Measurements from ENCODE around the gene MAPK8.

The MAPK8 gene

GRCh38 chr10:48306870-48307710 lies 613 bp downstream of the MAPK8 start:
- DNase-seq (ENCODE audit: low spot score in 2 of 2) (no peak), ATAC-seq (peak; percentile 61)
- H3K4me3 Mint-ChIP-seq = peak overlapping the region; percentile 78
- H3K9me3 Mint-ChIP-seq = no peaks in the 10 kb centered on the region
- peaks cover 7% of the 10 kb centered on the region for H3K36me3 Mint-ChIP-seq
- peaks cover 27% of the 10 kb centered on the region for H3K4me1 Mint-ChIP-seq
- peak overlapping the region; percentile 82 for H3K27ac Mint-ChIP-seq

- no peak for DNase-seq (ENCODE audit: low spot score in 2 of 2)
- no peaks in the 10 kb centered on the region for H3K9me3 Mint-ChIP-seq
- peaks cover 7% of the 10 kb centered on the region for H3K36me3 Mint-ChIP-seq
- H3K27ac Mint-ChIP-seq = peak overlapping the region; percentile 82
- peaks cover 30% of the 10 kb centered on the region for H3K4me1 Mint-ChIP-seq
- ATAC-seq = no peak
- peak overlapping the region; percentile 78 for H3K4me3 Mint-ChIP-seq
Measured at GRCh38 chr10:48307711-48308018, 1.2 kb downstream of the MAPK8 start.

- peak overlapping the region; percentile 7 for H3K4me3 Mint-ChIP-seq
Measured at GRCh38 chr10:48309711-48310226, 3.3 kb downstream of the MAPK8 start.

GRCh38 chr10:48314107-48314506 lies 7.6 kb downstream of the MAPK8 start:
- no peak overlapping the region for H3K27ac Mint-ChIP-seq
- no peak overlapping the region for H3K4me3 Mint-ChIP-seq
- H3K4me1 Mint-ChIP-seq = peaks cover 32% of the 10 kb centered on the region
- DNase-seq (ENCODE audit: low spot score in 2 of 2) (no peak), ATAC-seq (no peak)
- no peaks in the 10 kb centered on the region for H3K9me3 Mint-ChIP-seq
- H3K36me3 Mint-ChIP-seq = no peaks in the 10 kb centered on the region

More at GRCh38 chr10:48309711-48310226, 3.3 kb downstream of the MAPK8 start:
- Mint-ChIP-seq H3K36me3 (peaks cover 7% of the 10 kb centered on the region), H3K4me1 (peaks cover 36% of the 10 kb centered on the region), H3K9me3 (no peaks in the 10 kb centered on the region), H3K27ac (no peak overlapping the region)
- ATAC-seq = peak; percentile 68
- DNase-seq (ENCODE audit: low spot score in 2 of 2) = peak in 1 of 2 donors; percentile 49

- H3K4me1 Mint-ChIP-seq = peaks cover 22% of the 10 kb centered on the region
- H3K4me3 Mint-ChIP-seq = no peak overlapping the region
- DNase-seq (ENCODE audit: low spot score in 2 of 2) (no peak), ATAC-seq (no peak)
- no peak overlapping the region for H3K27ac Mint-ChIP-seq
- H3K9me3 Mint-ChIP-seq = no peaks in the 10 kb centered on the region
- H3K36me3 Mint-ChIP-seq = no peaks in the 10 kb centered on the region
Measured at GRCh38 chr10:48316236-48316635, 9.8 kb downstream of the MAPK8 start.

- no peak for DNase-seq (ENCODE audit: low spot score in 2 of 2)
- no peak for ATAC-seq
- peaks cover 13% of the 10 kb centered on the region for H3K4me1 Mint-ChIP-seq
- no peak overlapping the region for H3K4me3 Mint-ChIP-seq
- no peak overlapping the region for H3K27ac Mint-ChIP-seq
- H3K9me3 Mint-ChIP-seq = no peaks in the 10 kb centered on the region
- H3K36me3 Mint-ChIP-seq = no peaks in the 10 kb centered on the region
Measured at GRCh38 chr10:48317321-48317990, 11.0 kb downstream of the MAPK8 start.

GRCh38 chr10:48322017-48322416 lies 15.5 kb downstream of the MAPK8 start:
- ATAC-seq = no peak
- Mint-ChIP-seq H3K27ac (no peak overlapping the region), H3K4me3 (no peak overlapping the region), H3K4me1 (peaks cover 34% of the 10 kb centered on the region), H3K36me3 (no peaks in the 10 kb centered on the region), H3K9me3 (no peaks in the 10 kb centered on the region)
- no peak for DNase-seq (ENCODE audit: low spot score in 2 of 2)

GRCh38 chr10:48324580-48324979 lies 18.1 kb downstream of the MAPK8 start:
- DNase-seq (ENCODE audit: low spot score in 2 of 2) (no peak), ATAC-seq (peak; percentile 87)
- H3K4me3 Mint-ChIP-seq = no peak overlapping the region

GRCh38 chr10:48330269-48330668 lies 23.8 kb downstream of the MAPK8 start:
- H3K9me3 Mint-ChIP-seq = no peaks in the 10 kb centered on the region
- peaks cover 54% of the 10 kb centered on the region for H3K4me1 Mint-ChIP-seq
- ATAC-seq (no peak), DNase-seq (ENCODE audit: low spot score in 2 of 2) (no peak)
- H3K36me3 Mint-ChIP-seq = peaks cover 11% of the 10 kb centered on the region
- H3K4me3 Mint-ChIP-seq = no peak overlapping the region
- no peak overlapping the region for H3K27ac Mint-ChIP-seq

More at GRCh38 chr10:48324580-48324979, 18.1 kb downstream of the MAPK8 start:
- Mint-ChIP-seq H3K4me1 (peaks cover 40% of the 10 kb centered on the region), H3K27ac (no peak overlapping the region), H3K9me3 (no peaks in the 10 kb centered on the region), H3K36me3 (peaks cover 6% of the 10 kb centered on the region)

- no peak overlapping the region for H3K27ac Mint-ChIP-seq
- H3K4me3 Mint-ChIP-seq = no peak overlapping the region
- H3K4me1 Mint-ChIP-seq = peaks cover 50% of the 10 kb centered on the region
- H3K9me3 Mint-ChIP-seq = no peaks in the 10 kb centered on the region
- no peak for DNase-seq (ENCODE audit: low spot score in 2 of 2)
- H3K36me3 Mint-ChIP-seq = peaks cover 11% of the 10 kb centered on the region
- peak; percentile 87 for ATAC-seq
Measured at GRCh38 chr10:48331436-48331835, 25.0 kb downstream of the MAPK8 start.

GRCh38 chr10:48332166-48332870 lies 25.8 kb downstream of the MAPK8 start:
- Mint-ChIP-seq H3K4me1 (peaks cover 52% of the 10 kb centered on the region), H3K9me3 (no peaks in the 10 kb centered on the region), H3K27ac (peak overlapping the region; percentile 5), H3K4me3 (no peak overlapping the region), H3K36me3 (peaks cover 17% of the 10 kb centered on the region)
- ATAC-seq (no peak), DNase-seq (ENCODE audit: low spot score in 2 of 2) (no peak)

- DNase-seq (ENCODE audit: low spot score in 2 of 2) (no peak), ATAC-seq (no peak)
- H3K4me1 Mint-ChIP-seq = peaks cover 58% of the 10 kb centered on the region
- H3K4me3 Mint-ChIP-seq = no peak overlapping the region
- H3K36me3 Mint-ChIP-seq = peaks cover 19% of the 10 kb centered on the region
- H3K27ac Mint-ChIP-seq = peak overlapping the region; percentile 5
- H3K9me3 Mint-ChIP-seq = no peaks in the 10 kb centered on the region
Measured at GRCh38 chr10:48332871-48333216, 26.4 kb downstream of the MAPK8 start.

- Mint-ChIP-seq H3K4me1 (peaks cover 62% of the 10 kb centered on the region), H3K9me3 (no peaks in the 10 kb centered on the region), H3K27ac (no peak overlapping the region), H3K4me3 (no peak overlapping the region), H3K36me3 (peaks cover 13% of the 10 kb centered on the region)
- ATAC-seq = no peak
- DNase-seq (ENCODE audit: low spot score in 2 of 2) = no peak
Measured at GRCh38 chr10:48333856-48334255, 27.4 kb downstream of the MAPK8 start.

- H3K4me1 Mint-ChIP-seq = peaks cover 78% of the 10 kb centered on the region
- ATAC-seq = no peak
- peaks cover 13% of the 10 kb centered on the region for H3K36me3 Mint-ChIP-seq
- no peak overlapping the region for H3K27ac Mint-ChIP-seq
- H3K4me3 Mint-ChIP-seq = no peak overlapping the region
- H3K9me3 Mint-ChIP-seq = no peaks in the 10 kb centered on the region
- no peak for DNase-seq (ENCODE audit: low spot score in 2 of 2)
Measured at GRCh38 chr10:48335788-48336187, 29.3 kb downstream of the MAPK8 start.

GRCh38 chr10:48336978-48337599 lies 30.6 kb downstream of the MAPK8 start:
- Mint-ChIP-seq H3K4me3 (peak overlapping the region; percentile 27), H3K27ac (peak overlapping the region; percentile 71), H3K4me1 (peaks cover 73% of the 10 kb centered on the region), H3K9me3 (no peaks in the 10 kb centered on the region), H3K36me3 (peaks cover 8% of the 10 kb centered on the region)
- ATAC-seq (peak; percentile 93), DNase-seq (ENCODE audit: low spot score in 2 of 2) (no peak)

All from stimulated activated effector memory CD8-positive, alpha-beta T cell treated with anti-CD3 and anti-CD28 coated beads, Interleukin-12 subunit alpha, Interleukin-12 subunit beta, amount 100 ng/mL, for 72 hours (primary cell).